CD4-positive, alpha-beta T cell (primary cell): ENCODE data around the gene PLOD3. TPM values are rescaled to one million over a fixed set of nuclear protein-coding genes. Genes with fewer than 3 reads are reported as not detected.

ENCODE experiments used
- ATAC-seq: fragments of 200-7000 bp; cut with Tn5 transposase; one replicate; pipeline ENCODE4 v1.10.0; 2022; ENCODE audit warnings: mild to moderate bottlenecking; ENCODE audit not compliant: poor library complexity
- CTCF ChIA-PET: fragments of 350-600 bp; sonication (Branson Sonifier 250); formaldehyde crosslinking; loops from one replicate; lab custom pipeline; 2021; ENCODE audit warnings: antibody characterized with exemption, inconsistent platforms; lab: Charles Lee
- POLR2A ChIA-PET: fragments of 350-600 bp; sonication (Branson Sonifier 250); formaldehyde crosslinking; loops from one replicate; lab custom pipeline; 2021; ENCODE audit warnings: antibody characterized with exemption, inconsistent platforms; lab: Charles Lee
- DNase-seq, 14 experiments: peaks; one replicate each; pipeline ENCODE4 v3.0.0-alpha.2; 2013 to 2020; ENCODE audit warnings: mixed read lengths in 2 of 14
- H3K27ac ChIP-seq, 2 donors: one replicate each; pipeline versions ENCODE4 v1.5.1 to v1.7.0; 2013; ENCODE audit warnings: low read length in 2 of 2, low read depth in 1 of 2, mild to moderate bottlenecking in 1 of 2
- H3K27me3 ChIP-seq, 2 experiments: 1 replicate in 1 of 2; 2 replicates in 1 of 2; pipeline versions ENCODE4 v1.6.1 to v1.7.0; 2013; ENCODE audit warnings: low read length in 2 of 2, control low read depth in 1 of 2, mild to moderate bottlenecking in 1 of 2, moderate library complexity in 1 of 2; ENCODE audit not compliant: insufficient read depth in 2 of 2, control insufficient read depth in 1 of 2
- H3K36me3 ChIP-seq: one replicate; pipeline ENCODE4 v1.6.1; 2013; ENCODE audit warnings: low read length, control low read depth; ENCODE audit not compliant: insufficient read depth
- H3K4me1 ChIP-seq: one replicate; pipeline ENCODE4 v1.6.1; 2013; ENCODE audit warnings: low read length, control low read depth; ENCODE audit not compliant: insufficient read depth
- H3K4me3 ChIP-seq: one replicate; pipeline ENCODE4 v1.5.1; 2013; ENCODE audit warnings: mild to moderate bottlenecking, low read length, moderate library complexity
- H3K9me3 ChIP-seq, 2 experiments: 1 replicate in 1 of 2; 2 replicates in 1 of 2; pipeline versions ENCODE4 v1.6.1 to v1.7.0; 2013; ENCODE audit warnings: low read length in 2 of 2, mild to moderate bottlenecking in 2 of 2, control low read depth in 1 of 2, moderate library complexity in 1 of 2; ENCODE audit not compliant: control insufficient read depth in 1 of 2, insufficient read depth in 1 of 2
- H3K27ac Mint-ChIP-seq: one replicate; pipeline ENCODE4 v1.8.0; 2020; ENCODE audit warnings: mixed read lengths
- H3K27me3 Mint-ChIP-seq: one replicate; pipeline ENCODE4 v1.8.0; 2021; ENCODE audit warnings: mixed read lengths
- H3K36me3 Mint-ChIP-seq: one replicate; pipeline ENCODE4 v1.8.0; 2021; ENCODE audit warnings: low read depth, mixed read lengths
- H3K4me1 Mint-ChIP-seq: one replicate; pipeline ENCODE4 v1.8.0; 2021; ENCODE audit warnings: low read depth, mixed read lengths
- H3K4me3 Mint-ChIP-seq: one replicate; pipeline ENCODE4 v1.8.0; 2020; ENCODE audit warnings: mild to moderate bottlenecking, mixed read lengths
- H3K9me3 Mint-ChIP-seq: one replicate; pipeline ENCODE4 v1.8.0; 2020; ENCODE audit warnings: mixed read lengths
- intact Hi-C, 2 experiments: fragments of 100-400 bp; cut with DNase I in 1 of 2; cut with micrococcal nuclease in 1 of 2; formaldehyde crosslinking; loops; one replicate each; pipeline versions ENCODE4 v1.15.1 to v1.9.0; 2023 to 2025; cut with DNase I, micrococcal nuclease
- total RNA-seq, 174 experiments: library from RNA in 2 of 174; stranded (reverse) in 2 of 174; gene quantifications; one replicate each; pipeline ENCODE4 v1.2.3 and lab custom pipeline; 2021 to 2026
- TF ChIP-seq, protein P1 (sequence below): fragments of 200-600 bp; IDR thresholded peaks from one replicate; pipeline ENCODE4 v1.8.0; 2022; ENCODE audit warnings: antibody characterized with exemption, mild to moderate bottlenecking

PLOD3 gene
- total RNA-seq, 2 experiments from 2014 or later = 13.8 to 15.9 TPM

DNA sequence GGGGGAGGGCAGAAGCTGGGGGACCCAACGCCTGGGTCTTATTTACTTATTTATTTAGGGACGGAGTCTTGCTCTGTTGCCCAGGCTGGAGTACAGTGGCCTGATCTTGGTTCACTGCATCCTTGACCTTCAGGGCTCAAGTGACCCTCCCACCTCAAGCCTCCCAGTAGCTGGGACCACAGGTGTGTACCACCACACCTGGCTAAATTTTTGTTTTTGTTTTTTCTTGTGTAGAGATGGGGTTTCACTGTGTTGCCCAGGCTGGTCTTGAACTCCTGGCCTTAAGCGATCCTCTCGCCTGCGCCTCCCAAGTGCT lies 14.8 kb downstream of the PLOD3 start:
- Mint-ChIP-seq H3K4me3 (no peak overlapping the region), H3K27me3 (peaks cover 36% of the 10 kb centered on the region), H3K27ac (no peak overlapping the region), H3K36me3 (peaks cover 4% of the 10 kb centered on the region), H3K4me1 (peaks cover 15% of the 10 kb centered on the region), H3K9me3 (no peaks in the 10 kb centered on the region)
- Histone ChIP-seq H3K4me1 (peaks cover 37% of the 10 kb centered on the region), H3K36me3 (no peaks in the 10 kb centered on the region), H3K27ac (no peak overlapping the region), H3K4me3 (no peak overlapping the region), H3K9me3 (peaks cover 0 to 13% of the 10 kb centered on the region in 2 experiments), H3K27me3 (peaks cover 18 to 24% of the 10 kb centered on the region in 2 experiments)
- intact Hi-C loops = no loop called here
- ChIA-PET CTCF (interaction anchor here (0.5 to 2.6 kb wide), 2 partner anchors 10 to 304 kb away, joined by 3 to 7 read pairs; no protein-coding TSS in a partner anchor), POLR2A (interaction anchor here (1.4 kb wide), 1 partner anchor 15 kb away, joined by 4 read pairs; the partner anchor contains the start of gene ZNHIT1)
- no peak for ATAC-seq
- TF ChIP-seq, protein P1, sequence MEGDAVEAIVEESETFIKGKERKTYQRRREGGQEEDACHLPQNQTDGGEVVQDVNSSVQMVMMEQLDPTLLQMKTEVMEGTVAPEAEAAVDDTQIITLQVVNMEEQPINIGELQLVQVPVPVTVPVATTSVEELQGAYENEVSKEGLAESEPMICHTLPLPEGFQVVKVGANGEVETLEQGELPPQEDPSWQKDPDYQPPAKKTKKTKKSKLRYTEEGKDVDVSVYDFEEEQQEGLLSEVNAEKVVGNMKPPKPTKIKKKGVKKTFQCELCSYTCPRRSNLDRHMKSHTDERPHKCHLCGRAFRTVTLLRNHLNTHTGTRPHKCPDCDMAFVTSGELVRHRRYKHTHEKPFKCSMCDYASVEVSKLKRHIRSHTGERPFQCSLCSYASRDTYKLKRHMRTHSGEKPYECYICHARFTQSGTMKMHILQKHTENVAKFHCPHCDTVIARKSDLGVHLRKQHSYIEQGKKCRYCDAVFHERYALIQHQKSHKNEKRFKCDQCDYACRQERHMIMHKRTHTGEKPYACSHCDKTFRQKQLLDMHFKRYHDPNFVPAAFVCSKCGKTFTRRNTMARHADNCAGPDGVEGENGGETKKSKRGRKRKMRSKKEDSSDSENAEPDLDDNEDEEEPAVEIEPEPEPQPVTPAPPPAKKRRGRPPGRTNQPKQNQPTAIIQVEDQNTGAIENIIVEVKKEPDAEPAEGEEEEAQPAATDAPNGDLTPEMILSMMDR = no peak
- no peak for DNase-seq

GRCh38 chr7:101201695-101202602 lies 15.4 kb downstream of the PLOD3 start:
- ATAC-seq (no peak), DNase-seq (peak in 1 of 14 experiments; percentile 25)
- H3K27ac ChIP-seq = no peak overlapping the region
- no peak overlapping the region for H3K4me3 Mint-ChIP-seq
- H3K36me3 Mint-ChIP-seq = peaks cover 4% of the 10 kb centered on the region
- TF ChIP-seq, protein P1 = no peak
- no peak overlapping the region for H3K4me3 ChIP-seq
- peaks cover 18 to 24% of the 10 kb centered on the region in 2 experiments for H3K27me3 ChIP-seq
- no peaks in the 10 kb centered on the region for H3K9me3 Mint-ChIP-seq
- H3K4me1 Mint-ChIP-seq = peaks cover 15% of the 10 kb centered on the region
- H3K36me3 ChIP-seq = no peaks in the 10 kb centered on the region
- no peak overlapping the region for H3K27ac Mint-ChIP-seq
- intact Hi-C loops = no loop called here
- POLR2A ChIA-PET = interaction anchor here (1.4 kb wide), 1 partner anchor 16 kb away, joined by 4 read pairs; the partner anchor contains the start of gene ZNHIT1
- peaks cover 40% of the 10 kb centered on the region for H3K27me3 Mint-ChIP-seq
- CTCF ChIA-PET = interaction anchor here (0.5 kb wide), 2 partner anchors 19 to 303 kb away, joined by 3 to 5 read pairs; no protein-coding TSS in a partner anchor
- peaks cover 37% of the 10 kb centered on the region for H3K4me1 ChIP-seq
- peaks cover 0 to 13% of the 10 kb centered on the region in 2 experiments for H3K9me3 ChIP-seq

DNA sequence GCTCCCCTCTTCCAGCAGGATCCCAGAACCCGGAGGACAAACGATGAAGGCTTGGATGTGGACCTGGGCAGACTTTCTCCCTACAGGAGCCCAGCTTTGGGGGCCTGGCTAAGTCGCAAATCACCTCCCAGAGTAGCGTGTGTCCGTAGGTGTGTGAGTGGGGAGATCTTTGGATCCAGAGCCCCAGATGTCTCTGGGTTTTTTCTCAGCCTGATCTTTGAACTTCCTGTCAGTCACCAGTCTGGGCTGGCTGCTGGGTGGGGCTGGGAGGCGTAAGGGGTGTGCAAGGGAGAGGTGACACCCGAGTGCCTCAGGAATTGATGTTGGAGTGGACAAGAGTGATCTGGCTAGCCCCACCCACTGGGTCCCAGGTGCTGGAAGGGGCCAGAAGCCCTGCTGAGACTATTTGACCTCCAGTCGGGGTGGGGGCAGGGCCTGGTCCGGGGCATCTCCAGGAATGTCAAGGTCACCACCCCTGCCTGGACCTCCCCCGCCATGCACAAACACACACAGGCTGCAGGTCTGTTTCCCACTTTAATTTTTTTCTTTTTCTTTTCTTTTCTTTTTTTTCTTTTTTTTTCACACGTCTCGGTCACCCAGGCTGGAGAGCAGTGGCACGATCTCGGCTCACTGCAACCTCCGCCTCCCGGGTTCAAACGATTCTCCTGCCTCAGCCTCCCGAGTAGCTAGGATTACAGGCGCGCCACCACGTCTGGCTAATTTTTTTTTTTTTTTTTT lies 16.4 kb downstream of the PLOD3 start, which contains the start of gene MOGAT3:
Gene MOGAT3, minus strand, starts transcription at position 175 of the 738 bp plus-strand sequence. CDS start 182 bp downstream, outside the sequence.
- peak; percentile 58 for ATAC-seq
- peaks cover 37% of the 10 kb centered on the region for H3K4me1 ChIP-seq
- no peak for DNase-seq
- H3K4me1 Mint-ChIP-seq = peaks cover 15% of the 10 kb centered on the region
- H3K9me3 ChIP-seq = peaks cover 0 to 13% of the 10 kb centered on the region in 2 experiments
- H3K4me3 Mint-ChIP-seq = peak within 1 kb of the TSS; percentile 79
- TF ChIP-seq, protein P1 = no peak
- peaks cover 40% of the 10 kb centered on the region for H3K27me3 Mint-ChIP-seq
- H3K36me3 Mint-ChIP-seq = peaks cover 4% of the 10 kb centered on the region
- CTCF ChIA-PET = no interaction called here
- no peak within 1 kb of the TSS for H3K4me3 ChIP-seq
- H3K27ac Mint-ChIP-seq = no peak within 1 kb of the TSS
- H3K27me3 ChIP-seq = peaks cover 18 to 24% of the 10 kb centered on the region in 2 experiments
- POLR2A ChIA-PET = no interaction called here
- no peaks in the 10 kb centered on the region for H3K36me3 ChIP-seq
- no peaks in the 10 kb centered on the region for H3K9me3 Mint-ChIP-seq
- no peak within 1 kb of the TSS for H3K27ac ChIP-seq
- intact Hi-C loops = no loop called here
